ENCODE results near the gene DAB1. TPM values are rescaled to one million over a fixed set of nuclear protein-coding genes. Genes with fewer than 3 reads are reported as not detected.

Gene DAB1
- total RNA-seq, 3 donors from 2014 or later (not counting 1 experiment from before 2014, with no cell fraction given), result 0.41 TPM; not detected in 2

DNA sequence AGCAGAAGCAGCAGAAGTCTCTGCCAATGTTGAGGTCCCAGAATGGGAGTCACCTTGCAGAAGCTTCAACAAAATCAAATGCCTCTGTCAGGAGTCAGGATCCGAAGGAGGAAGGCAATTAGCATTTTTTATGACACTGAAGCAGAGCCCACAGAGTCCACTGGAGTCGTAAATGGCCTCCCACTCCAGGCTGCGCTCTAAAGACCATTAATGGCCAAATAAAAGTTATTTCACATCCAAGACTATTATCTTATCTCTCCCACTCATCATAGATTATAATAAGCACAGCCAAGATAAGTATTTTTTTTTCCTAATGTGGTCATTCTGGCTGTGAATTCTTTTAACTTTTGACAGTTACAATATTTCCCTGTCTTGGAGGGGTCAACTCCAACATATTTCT, 267.0 kb downstream of the DAB1 start:
- peaks cover 2% of the 10 kb centered on the region in 2 donors for H3K9me3 Mint-ChIP-seq
- H3K27ac Mint-ChIP-seq, result no peak overlapping the region
- no peak overlapping the region for H3K27ac ChIP-seq (ENCODE audit: low read length)
- no peaks in the 10 kb centered on the region for H3K27me3 ChIP-seq (ENCODE audit: control insufficient read depth, insufficient read depth, low read length)
- H3K36me3 Mint-ChIP-seq, result no peaks in the 10 kb centered on the region
- H3K9me3 ChIP-seq (ENCODE audit: control insufficient read depth, insufficient read depth, low read length), result no peaks in the 10 kb centered on the region
- no peak overlapping the region for H3K4me3 ChIP-seq (ENCODE audit: low read length)
- H3K36me3 ChIP-seq (ENCODE audit: control insufficient read depth, insufficient read depth, low read length), result no peaks in the 10 kb centered on the region
- H3K4me1 ChIP-seq (ENCODE audit: control insufficient read depth, insufficient read depth, low read length), result no peaks in the 10 kb centered on the region
- H3K4me3 Mint-ChIP-seq, result no peak overlapping the region
- H3K4me1 Mint-ChIP-seq, result peaks cover 0 to 13% of the 10 kb centered on the region in 2 donors
- H3K27me3 Mint-ChIP-seq (ENCODE audit: low read depth in 2 of 2), result peaks cover 14 to 46% of the 10 kb centered on the region in 2 donors
- 81% methylated on average over 3 of the region's 3 CpGs for WGBS (ENCODE audit: insufficient coverage)
- DNase-seq (no peak), ATAC-seq (no peak)
- no peak for TF ChIP-seq CTCF (IDR thresholded peaks at IDR 0.05)
- intact Hi-C loops (cut with micrococcal nuclease), result no loop called here

GRCh38 chr1:57146100-57146499, 277.8 kb downstream of the DAB1 start:
- intact Hi-C loops (cut with micrococcal nuclease), result no loop called here
- H3K27me3 ChIP-seq (ENCODE audit: control insufficient read depth, insufficient read depth, low read length), result no peaks in the 10 kb centered on the region
- H3K27ac ChIP-seq (ENCODE audit: low read length), result no peak overlapping the region
- no peaks in the 10 kb centered on the region for H3K36me3 ChIP-seq (ENCODE audit: control insufficient read depth, insufficient read depth, low read length)
- H3K4me1 Mint-ChIP-seq, result no peaks in the 10 kb centered on the region
- 100% methylated on average over 1 of the region's 2 CpGs for WGBS (ENCODE audit: insufficient coverage)
- no peaks in the 10 kb centered on the region for H3K9me3 Mint-ChIP-seq
- H3K9me3 ChIP-seq (ENCODE audit: control insufficient read depth, insufficient read depth, low read length), result no peaks in the 10 kb centered on the region
- ATAC-seq (no peak), DNase-seq (no peak)
- no peak for TF ChIP-seq CTCF (IDR thresholded peaks at IDR 0.05)
- no peaks in the 10 kb centered on the region for H3K36me3 Mint-ChIP-seq
- no peak overlapping the region for H3K4me3 Mint-ChIP-seq
- H3K4me1 ChIP-seq (ENCODE audit: control insufficient read depth, insufficient read depth, low read length), result no peaks in the 10 kb centered on the region
- no peak overlapping the region for H3K4me3 ChIP-seq (ENCODE audit: low read length)
- H3K27me3 Mint-ChIP-seq (ENCODE audit: low read depth in 2 of 2), result no peaks in the 10 kb centered on the region
- no peak overlapping the region for H3K27ac Mint-ChIP-seq

- ATAC-seq, result no peak
- Histone ChIP-seq H3K27ac (ENCODE audit: low read length) (no peak overlapping the region), H3K36me3 (ENCODE audit: control insufficient read depth, insufficient read depth, low read length) (no peaks in the 10 kb centered on the region), H3K4me1 (ENCODE audit: control insufficient read depth, insufficient read depth, low read length) (no peaks in the 10 kb centered on the region), H3K27me3 (ENCODE audit: control insufficient read depth, insufficient read depth, low read length) (no peaks in the 10 kb centered on the region), H3K4me3 (ENCODE audit: low read length) (no peak overlapping the region), H3K9me3 (ENCODE audit: control insufficient read depth, insufficient read depth, low read length) (no peaks in the 10 kb centered on the region)
- H3K27ac Mint-ChIP-seq, result no peak overlapping the region
- H3K36me3 Mint-ChIP-seq, result no peaks in the 10 kb centered on the region
- no peak overlapping the region for H3K4me3 Mint-ChIP-seq
- TF ChIP-seq CTCF (IDR thresholded peaks at IDR 0.05), result no peak
- DNase-seq, result no peak
- no peaks in the 10 kb centered on the region for H3K9me3 Mint-ChIP-seq
- intact Hi-C loops (cut with micrococcal nuclease), result no loop called here
- no peaks in the 10 kb centered on the region for H3K4me1 Mint-ChIP-seq
- 76% methylated on average over 2 of the region's 2 CpGs for WGBS (ENCODE audit: insufficient coverage)
- H3K27me3 Mint-ChIP-seq (ENCODE audit: low read depth in 2 of 2), result peaks cover 0 to 9% of the 10 kb centered on the region in 2 donors
Observed at GRCh38 chr1:57142999-57143398, 280.9 kb downstream of the DAB1 start.

DNA sequence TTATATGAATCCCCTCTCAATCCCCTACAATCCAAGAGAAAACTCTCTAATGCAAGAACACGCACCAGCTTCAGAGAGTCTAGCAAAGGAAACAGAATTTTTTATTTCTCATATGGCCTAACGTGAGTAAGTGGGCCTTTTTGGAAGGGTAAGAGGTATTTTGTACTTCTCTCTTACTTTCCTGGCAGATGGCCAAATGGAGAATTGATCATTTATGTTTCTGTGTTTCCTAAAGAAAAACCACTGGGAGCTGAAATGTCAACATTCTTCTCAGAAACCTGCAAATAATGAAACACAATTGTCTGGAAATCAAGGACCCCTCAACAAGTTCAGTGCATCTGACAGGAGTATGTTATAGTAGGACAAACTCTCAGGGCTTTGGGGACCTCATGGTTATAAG, 281.7 kb downstream of the DAB1 start:
- Mint-ChIP-seq H3K36me3 (no peaks in the 10 kb centered on the region), H3K27me3 (ENCODE audit: low read depth in 2 of 2) (peaks cover 0 to 13% of the 10 kb centered on the region in 2 donors), H3K4me3 (no peak overlapping the region), H3K9me3 (no peaks in the 10 kb centered on the region), H3K4me1 (no peaks in the 10 kb centered on the region), H3K27ac (no peak overlapping the region)
- ATAC-seq (no peak), DNase-seq (no peak)
- intact Hi-C loops (cut with micrococcal nuclease), result no loop called here
- no peaks in the 10 kb centered on the region for H3K4me1 ChIP-seq (ENCODE audit: control insufficient read depth, insufficient read depth, low read length)
- no peak for TF ChIP-seq CTCF (IDR thresholded peaks at IDR 0.05)
- 88% methylated on average over 1 of the region's 2 CpGs for WGBS (ENCODE audit: insufficient coverage)
- no peaks in the 10 kb centered on the region for H3K36me3 ChIP-seq (ENCODE audit: control insufficient read depth, insufficient read depth, low read length)
- no peak overlapping the region for H3K27ac ChIP-seq (ENCODE audit: low read length)
- H3K9me3 ChIP-seq (ENCODE audit: control insufficient read depth, insufficient read depth, low read length), result no peaks in the 10 kb centered on the region
- H3K27me3 ChIP-seq (ENCODE audit: control insufficient read depth, insufficient read depth, low read length), result no peaks in the 10 kb centered on the region
- no peak overlapping the region for H3K4me3 ChIP-seq (ENCODE audit: low read length)

Measured in natural killer cell (primary cell).